K562 (cell line): ENCODE data around the gene DAZAP1. TPM values are rescaled to one million over a fixed set of nuclear protein-coding genes. Genes with fewer than 3 reads are reported as not detected.

ENCODE experiments used
- ATAC-seq: fragments of 200-7000 bp; cut with Tn5 transposase; 3 replicates; pipeline ENCODE4 v1.9.1; 2020; ENCODE audit warnings: moderate library complexity
- BruUV-seq: library from RNA; stranded (reverse); fragments of 400-500 nt; replicated peaks from 2 replicates; lab custom pipeline; 2021; lab: Mats Ljungman, UMichigan
- CTCF ChIA-PET: fragments of 300-600 bp; formaldehyde crosslinking; extraction: SDS; loops from one replicate; lab custom pipeline; 2021; ENCODE audit warnings: low intra/inter-chr PET ratio; lab: Yijun Ruan, JAX
- POLR2A ChIA-PET: fragments of 300-600, 350-650 bp; sonication (Branson Sonifier 250); formaldehyde crosslinking; extraction: SDS; loops from one replicate; lab custom pipeline; 2021; ENCODE audit warnings: antibody characterized with exemption, inconsistent platforms; lab: Yijun Ruan, JAX
- DNase-seq, 4 experiments: peaks; one replicate each; pipeline versions ENCODE4 v3.0.0 to v3.0.0-alpha.2; 2011 to 2018; ENCODE audit warnings: low spot score in 3 of 4, mixed read lengths in 3 of 4; ENCODE audit errors: extremely low read depth in 1 of 4
- FAIRE-seq: peaks from 2 replicates; lab custom pipeline; 2011; peaks lifted over from hg19 to GRCh38; lab: Jason Lieb, UNC
- H2AFZ ChIP-seq: 2 replicates; pipeline ENCODE4 v1.6.0; 2011; ENCODE audit warnings: low read depth, low read length, control low read depth, inconsistent platforms
- H3K27ac ChIP-seq: fragments of 200-600 bp; 3 replicates; pipeline ENCODE4 v1.8.0; 2011; ENCODE audit warnings: low read depth, mild to moderate bottlenecking, control low read depth, inconsistent platforms, low read length, moderate library complexity, mixed read lengths; ENCODE audit errors: extremely low read depth
- H3K27me3 ChIP-seq, 2 experiments: fragments of 300-600 bp in 1 of 2; 2 replicates in 1 of 2; 3 replicates in 1 of 2; pipeline versions ENCODE4 v1.6.0 to v1.8.0; 2011; ENCODE audit warnings: inconsistent platforms in 2 of 2, low read length in 2 of 2, mild to moderate bottlenecking in 1 of 2, mixed read lengths in 1 of 2, moderate library complexity in 1 of 2; ENCODE audit not compliant: control insufficient read depth in 2 of 2, insufficient read depth in 2 of 2
- H3K36me3 ChIP-seq: fragments of 300-600 bp; 3 replicates; pipeline ENCODE4 v1.8.0; 2011; ENCODE audit warnings: mild to moderate bottlenecking, low read length, inconsistent platforms; ENCODE audit not compliant: control insufficient read depth, insufficient read depth
- H3K4me1 ChIP-seq, 2 experiments: fragments of 200-600 bp in 1 of 2; replicated peaks in 1 of 2; 2 replicates in 1 of 2; 3 replicates in 1 of 2; pipeline versions ENCODE4 v1.5.1 to v1.8.0; 2011; ENCODE audit warnings: inconsistent platforms in 2 of 2, low read length in 2 of 2, mild to moderate bottlenecking in 1 of 2, mixed read lengths in 1 of 2, moderate library complexity in 1 of 2; ENCODE audit not compliant: control insufficient read depth in 2 of 2, insufficient read depth in 2 of 2
- H3K4me2 ChIP-seq: 2 replicates; pipeline ENCODE4 v1.6.1; 2011; ENCODE audit warnings: low read length, control low read depth, inconsistent platforms, mixed read lengths; ENCODE audit not compliant: insufficient read depth
- H3K4me3 ChIP-seq: fragments of 200-600 bp; sonication (generic), shearing (Covaris generic); 2 replicates; pipeline ENCODE4 v1.5.1; 2016; ENCODE audit warnings: control low read depth, inconsistent platforms
- H3K79me2 ChIP-seq: fragments of 200-600 bp; 3 replicates; pipeline ENCODE4 v1.8.0; 2011; ENCODE audit warnings: low read length, inconsistent platforms; ENCODE audit not compliant: control insufficient read depth, insufficient read depth
- H3K9ac ChIP-seq, 2 experiments: 2 replicates each; pipeline versions ENCODE4 v1.6.0 to v1.6.1; 2011; ENCODE audit warnings: low read depth in 2 of 2, low read length in 2 of 2, control low read depth in 1 of 2, inconsistent platforms in 1 of 2, mild to moderate bottlenecking in 1 of 2, mixed read lengths in 1 of 2; ENCODE audit not compliant: insufficient read depth in 1 of 2
- H3K9me1 ChIP-seq: one replicate; pipeline ENCODE4 v1.6.0; 2011; ENCODE audit warnings: inconsistent platforms, mild to moderate bottlenecking, low read length, moderate library complexity; ENCODE audit not compliant: control insufficient read depth, insufficient read depth
- H3K9me3 ChIP-seq: replicated peaks from 2 replicates; pipeline ENCODE4 v1.5.1; 2011; ENCODE audit warnings: low read depth, low read length, inconsistent platforms; ENCODE audit not compliant: control insufficient read depth, insufficient read depth
- H4K20me1 ChIP-seq: replicated peaks from 2 replicates; pipeline ENCODE4 v1.6.1; 2011; ENCODE audit warnings: low read length, inconsistent platforms, mixed read lengths; ENCODE audit not compliant: control insufficient read depth, insufficient read depth
- ADNP ChIP-seq: fragments of 200-800 bp; sonication (Bioruptor generic); IDR thresholded peaks from 2 replicates; pipeline ENCODE4 v1.6.1; 2016; ENCODE audit warnings: missing genetic modification characterization, missing compliant biosample characterization
- ARHGAP35 ChIP-seq: fragments of 450-650 bp; IDR thresholded peaks from 2 replicates; pipeline ENCODE4 v1.6.1; 2018; ENCODE audit not compliant: partially characterized antibody
- ATF7 ChIP-seq: fragments of 450-650 bp; IDR thresholded peaks from 2 replicates; pipeline ENCODE4 v1.7.1; 2014; ENCODE audit warnings: mild to moderate bottlenecking, moderate library complexity
- CEBPG ChIP-seq, 3 experiments: fragments of 200-800 bp in 1 of 3; sonication (Bioruptor generic) in 1 of 3; sonication (generic) in 1 of 3; formaldehyde crosslinking in 1 of 3; IDR thresholded peaks in 2 of 3; conservative IDR thresholded peaks in 1 of 3; 2 replicates each; pipeline versions ENCODE4 v1.6.1 to v1.8.0; 2016 to 2022; ENCODE audit warnings: missing compliant biosample characterization in 2 of 3, missing genetic modification characterization in 2 of 3, mild to moderate bottlenecking in 1 of 3, missing genetic modification reagents in 1 of 3
- FOS ChIP-seq: IDR thresholded peaks from 3 replicates; pipeline ENCODE4 v1.6.1; 2011; ENCODE audit not compliant: insufficient read length; ENCODE audit errors: extremely low read depth
- MCM2 ChIP-seq: fragments of 450-650 bp; IDR thresholded peaks from 2 replicates; pipeline ENCODE4 v1.6.1; 2017; ENCODE audit warnings: low read depth, mild to moderate bottlenecking
- MTF1 ChIP-seq: fragments of 250-450 bp; sonication (Bioruptor Pico); IDR thresholded peaks from 2 replicates; pipeline ENCODE4 v1.9.0; 2021; ENCODE audit warnings: moderate library complexity, mild to moderate bottlenecking, inconsistent platforms, borderline replicate concordance
- NFIX ChIP-seq: fragments of 250-450 bp; sonication (Bioruptor Pico); IDR thresholded peaks from 2 replicates; pipeline ENCODE4 v1.4.0; 2020; ENCODE audit warnings: low read depth, mild to moderate bottlenecking, moderate library complexity
- RBM15 ChIP-seq: fragments of 200-400 bp; formaldehyde crosslinking; IDR thresholded peaks from 2 replicates; pipeline ENCODE4 v1.6.1; 2018; ENCODE audit warnings: mild to moderate bottlenecking, low read length, moderate library complexity; ENCODE audit not compliant: insufficient read depth
- WHSC1 ChIP-seq: IDR thresholded peaks from one replicate; pipeline ENCODE4 v1.6.1; 2012; ENCODE audit warnings: low read length, control low read depth, inconsistent platforms
- ZNF12 ChIP-seq: sonication (generic); formaldehyde crosslinking; IDR thresholded peaks from 2 replicates; pipeline ENCODE4 v1.4.0; 2020; ENCODE audit warnings: mild to moderate bottlenecking, missing genetic modification reagents
- ZNF23 ChIP-seq: fragments of 250-450 bp; sonication (Bioruptor Pico); IDR thresholded peaks from 2 replicates; pipeline ENCODE4 v1.4.0; 2020; ENCODE audit warnings: mild to moderate bottlenecking
- ZNF764 ChIP-seq: fragments of 250-450 bp; sonication (Bioruptor Pico); IDR thresholded peaks from 2 replicates; pipeline ENCODE4 v1.4.0; 2020; ENCODE audit warnings: low read depth, mild to moderate bottlenecking, moderate library complexity
- WGBS: fragments of 100-300 bp; shearing (Covaris generic); methylation state at CpG from one replicate; pipeline ENCODE4 v1.1.6; 2016; ENCODE audit warnings: low coverage, mixed read lengths; ENCODE audit not compliant: insufficient coverage; ENCODE audit errors: missing lambda C conversion rate; 5-methylcytosine and 5-hydroxymethylcytosine counted together
- in situ Hi-C: fragments of 300-500 bp; cut with MboI; formaldehyde crosslinking; loops from 4 replicates; pipeline ENCODE4 v1.15.0; 2018; ENCODE audit warnings: inconsistent platforms, mixed read lengths
- intact Hi-C: fragments of 100-400 bp; cut with micrococcal nuclease; formaldehyde crosslinking; loops from 2 replicates; pipeline ENCODE4 v1.14.2; 2022
- polyA plus RNA-seq, 8 experiments: library from polyadenylated mRNA; depleted of rRNA in 4 of 8; stranded (reverse) in 5 of 8; unstranded in 3 of 8; fragments of >200 nt; fragmentation: Nextera tagmentation in 2 of 8; fragmentation: Illumina TruSeq in 1 of 8; extraction: Ambion mirVana in 2 of 8; extraction: Trizol in 1 of 8; gene quantifications; 2 replicates each; pipeline versions ENCODE4 v1.2.1 to v1.2.3, GENCODE V29; 2011 to 2014; ENCODE audit warnings: inconsistent platforms in 1 of 8, missing spikeins in 1 of 8
- total RNA-seq, 7 experiments: library from RNA; depleted of rRNA in 6 of 7; stranded (reverse); fragments of >200 nt in 6 of 7; fragmentation: Illumina TruSeq in 2 of 7; extraction: Trizol in 2 of 7; gene quantifications; 2 replicates each; pipeline versions ENCODE4 v1.2.1 to v1.2.3, GENCODE V29; 2011 to 2021; ENCODE audit warnings: low replicate concordance in 1 of 7
- TF ChIP-seq, protein P1 (sequence below): fragments of 150-350 bp; conservative IDR thresholded peaks from 2 replicates; pipeline ENCODE4 v1.6.1; 2014; ENCODE audit warnings: low read length
- TF ChIP-seq, protein P2 (sequence below), 2 experiments: fragments of 150-350 bp in 1 of 2; IDR thresholded peaks; 2 replicates each; pipeline ENCODE4 v1.6.1; 2012 to 2016; ENCODE audit warnings: low read depth in 2 of 2, low read length in 2 of 2, mild to moderate bottlenecking in 1 of 2, moderate library complexity in 1 of 2
- TF ChIP-seq, protein P3 (sequence below): fragments of 250-450 bp; sonication (Bioruptor Pico); IDR thresholded peaks from 2 replicates; pipeline ENCODE4 v1.8.0; 2021; ENCODE audit warnings: borderline replicate concordance, mild to moderate bottlenecking, moderate library complexity; ENCODE audit not compliant: poor library complexity, severe bottlenecking

The DAZAP1 gene
- total and polyA plus RNA-seq, 9 of the 15 experiments (the other 6 are each of a cell fraction or from before 2014, with no cell fraction given) = 10.8 to 289 (median 142) TPM

DNA sequence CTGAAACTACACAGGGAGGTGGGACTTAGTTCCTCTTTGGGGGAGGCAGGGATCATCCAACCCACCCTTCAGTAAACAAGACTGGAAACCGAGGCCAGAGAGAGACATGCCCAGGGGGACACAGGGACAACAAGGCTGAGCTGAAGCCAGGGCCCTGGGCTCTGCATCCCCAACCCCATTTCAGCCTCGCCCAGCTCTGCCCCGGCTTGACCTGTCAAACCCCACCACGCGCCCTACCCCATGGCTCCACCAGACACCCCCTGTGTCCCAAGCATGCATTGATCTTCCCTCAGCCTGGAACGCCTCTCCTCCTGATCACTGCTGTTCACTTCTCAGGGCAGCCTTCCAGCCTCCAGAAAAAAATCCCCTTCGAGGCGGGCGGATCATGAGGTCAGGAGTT is 40.6 kb downstream of the DAZAP1 start:
- FAIRE-seq (no peak), DNase-seq (no peak), ATAC-seq (no peak)
- no peaks in the 10 kb centered on the region for H3K9me1 ChIP-seq
- TF ChIP-seq RBM15 (no peak), ARHGAP35 (no peak), MTF1 (CRISPR knock-in tag) (no peak), ADNP (tag) (no peak), ZNF764 (no peak), MCM2 (no peak), ATF7 (no peak), CEBPG (CRISPR knock-in tag; IDR thresholded peaks at IDR 0.05) (no peak), CEBPG (tag; conservative IDR thresholded peaks at IDR 0.05 in 1 of 2, IDR thresholded peaks at IDR 0.05 in 1 of 2) (no peak), ZNF23 (CRISPR knock-in tag) (no peak), FOS (no peak), WHSC1 (no peak), ZNF12 (CRISPR knock-in tag) (no peak), NFIX (CRISPR knock-in tag) (no peak)
- TF ChIP-seq, protein P1, sequence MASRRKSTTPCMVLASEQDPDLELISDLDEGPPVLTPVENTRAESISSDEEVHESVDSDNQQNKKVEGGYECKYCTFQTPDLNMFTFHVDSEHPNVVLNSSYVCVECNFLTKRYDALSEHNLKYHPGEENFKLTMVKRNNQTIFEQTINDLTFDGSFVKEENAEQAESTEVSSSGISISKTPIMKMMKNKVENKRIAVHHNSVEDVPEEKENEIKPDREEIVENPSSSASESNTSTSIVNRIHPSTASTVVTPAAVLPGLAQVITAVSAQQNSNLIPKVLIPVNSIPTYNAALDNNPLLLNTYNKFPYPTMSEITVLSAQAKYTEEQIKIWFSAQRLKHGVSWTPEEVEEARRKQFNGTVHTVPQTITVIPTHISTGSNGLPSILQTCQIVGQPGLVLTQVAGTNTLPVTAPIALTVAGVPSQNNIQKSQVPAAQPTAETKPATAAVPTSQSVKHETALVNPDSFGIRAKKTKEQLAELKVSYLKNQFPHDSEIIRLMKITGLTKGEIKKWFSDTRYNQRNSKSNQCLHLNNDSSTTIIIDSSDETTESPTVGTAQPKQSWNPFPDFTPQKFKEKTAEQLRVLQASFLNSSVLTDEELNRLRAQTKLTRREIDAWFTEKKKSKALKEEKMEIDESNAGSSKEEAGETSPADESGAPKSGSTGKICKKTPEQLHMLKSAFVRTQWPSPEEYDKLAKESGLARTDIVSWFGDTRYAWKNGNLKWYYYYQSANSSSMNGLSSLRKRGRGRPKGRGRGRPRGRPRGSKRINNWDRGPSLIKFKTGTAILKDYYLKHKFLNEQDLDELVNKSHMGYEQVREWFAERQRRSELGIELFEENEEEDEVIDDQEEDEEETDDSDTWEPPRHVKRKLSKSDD = no peak
- TF ChIP-seq, protein P2, sequence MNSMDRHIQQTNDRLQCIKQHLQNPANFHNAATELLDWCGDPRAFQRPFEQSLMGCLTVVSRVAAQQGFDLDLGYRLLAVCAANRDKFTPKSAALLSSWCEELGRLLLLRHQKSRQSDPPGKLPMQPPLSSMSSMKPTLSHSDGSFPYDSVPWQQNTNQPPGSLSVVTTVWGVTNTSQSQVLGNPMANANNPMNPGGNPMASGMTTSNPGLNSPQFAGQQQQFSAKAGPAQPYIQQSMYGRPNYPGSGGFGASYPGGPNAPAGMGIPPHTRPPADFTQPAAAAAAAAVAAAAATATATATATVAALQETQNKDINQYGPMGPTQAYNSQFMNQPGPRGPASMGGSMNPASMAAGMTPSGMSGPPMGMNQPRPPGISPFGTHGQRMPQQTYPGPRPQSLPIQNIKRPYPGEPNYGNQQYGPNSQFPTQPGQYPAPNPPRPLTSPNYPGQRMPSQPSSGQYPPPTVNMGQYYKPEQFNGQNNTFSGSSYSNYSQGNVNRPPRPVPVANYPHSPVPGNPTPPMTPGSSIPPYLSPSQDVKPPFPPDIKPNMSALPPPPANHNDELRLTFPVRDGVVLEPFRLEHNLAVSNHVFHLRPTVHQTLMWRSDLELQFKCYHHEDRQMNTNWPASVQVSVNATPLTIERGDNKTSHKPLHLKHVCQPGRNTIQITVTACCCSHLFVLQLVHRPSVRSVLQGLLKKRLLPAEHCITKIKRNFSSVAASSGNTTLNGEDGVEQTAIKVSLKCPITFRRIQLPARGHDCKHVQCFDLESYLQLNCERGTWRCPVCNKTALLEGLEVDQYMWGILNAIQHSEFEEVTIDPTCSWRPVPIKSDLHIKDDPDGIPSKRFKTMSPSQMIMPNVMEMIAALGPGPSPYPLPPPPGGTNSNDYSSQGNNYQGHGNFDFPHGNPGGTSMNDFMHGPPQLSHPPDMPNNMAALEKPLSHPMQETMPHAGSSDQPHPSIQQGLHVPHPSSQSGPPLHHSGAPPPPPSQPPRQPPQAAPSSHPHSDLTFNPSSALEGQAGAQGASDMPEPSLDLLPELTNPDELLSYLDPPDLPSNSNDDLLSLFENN (IDR thresholded peaks at IDR 0.05; ENCODE audit: low read depth in 2 of 2, low read length in 2 of 2) = no peak
- TF ChIP-seq, protein P3, sequence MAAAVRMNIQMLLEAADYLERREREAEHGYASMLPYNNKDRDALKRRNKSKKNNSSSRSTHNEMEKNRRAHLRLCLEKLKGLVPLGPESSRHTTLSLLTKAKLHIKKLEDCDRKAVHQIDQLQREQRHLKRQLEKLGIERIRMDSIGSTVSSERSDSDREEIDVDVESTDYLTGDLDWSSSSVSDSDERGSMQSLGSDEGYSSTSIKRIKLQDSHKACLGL (CRISPR knock-in tag) = no peak
- 50% methylated on average over 9 of the region's 9 CpGs for WGBS
- no TSS peak for BruUV-seq
- no peaks in the 10 kb centered on the region for H3K36me3 ChIP-seq
- in situ Hi-C loops = no loop called here
- H4K20me1 ChIP-seq = peaks cover 17% of the 10 kb centered on the region; the same call in 1 of the 2 replicates
- H2AFZ ChIP-seq = no peak overlapping the region
- ChIA-PET POLR2A (interaction anchor here (0.6 to 1.5 kb wide), 3 partner anchors 8 to 417 kb away, joined by 3 to 5 read pairs (median 3); partner anchors contain the start of gene CIRBP), CTCF (no interaction called here)
- no peaks in the 10 kb centered on the region for H3K9me3 ChIP-seq
- H3K27ac ChIP-seq = no peak overlapping the region
- H3K79me2 ChIP-seq = no peaks in the 10 kb centered on the region
- no peak overlapping the region for H3K4me2 ChIP-seq
- H3K4me3 ChIP-seq = no peak overlapping the region
- intact Hi-C loops = loop anchor here (10.0 kb wide), 1 partner anchor 173 kb away; the partner anchor contains the start of gene FAM174C
- peaks cover 0 to 12% of the 10 kb centered on the region in 2 experiments; a peak in 1 of 5 replicates for H3K27me3 ChIP-seq
- H3K4me1 ChIP-seq = peaks cover 11 to 77% of the 10 kb centered on the region in 2 experiments
- H3K9ac ChIP-seq = no peak overlapping the region
